GM19372 (cell line): ENCODE measurements around the gene MYCN.
"Not testable (repeated sequence)": the region's sequence is repeated elsewhere in the genome, so short reads cannot be mapped to it uniquely, and the experiment has no call there.

Experiments used
- ATAC-seq: cut with Tn5 transposase; IDR thresholded peaks from one replicate; pipeline ENCODE4 v1.9.1; 2021; ENCODE audit warnings: mild to moderate bottlenecking, low read depth, moderate library complexity; ENCODE audit not compliant: unreplicated experiment

MYCN gene

GRCh38 chr2:15956751-15957736, 16.7 kb downstream of the MYCN start:
- ATAC-seq, result no peak

- ATAC-seq, result no peak
Measured at GRCh38 chr2:15957881-15958713, 17.7 kb downstream of the MYCN start.

- no peak for ATAC-seq
Measured at GRCh38 chr2:15959331-15960153, 19.2 kb downstream of the MYCN start.

- ATAC-seq, result not testable (repeated sequence)
Measured at GRCh38 chr2:15960154-15960520, 19.8 kb downstream of the MYCN start.

- ATAC-seq, result not testable (repeated sequence)
Measured at GRCh38 chr2:15963109-15963976, 23.0 kb downstream of the MYCN start.

GRCh38 chr2:15963977-15964670, 23.8 kb downstream of the MYCN start:
- no peak for ATAC-seq

GRCh38 chr2:15964936-15965563, 24.7 kb downstream of the MYCN start:
- no peak for ATAC-seq

- no peak for ATAC-seq
Measured at GRCh38 chr2:15965564-15966019, 25.2 kb downstream of the MYCN start.

GRCh38 chr2:15967415-15968279, 27.3 kb downstream of the MYCN start:
- no peak for ATAC-seq

- no peak for ATAC-seq
Measured at GRCh38 chr2:15968280-15969178, 28.2 kb downstream of the MYCN start.

- no peak for ATAC-seq
Measured at GRCh38 chr2:15969214-15969613, 28.9 kb downstream of the MYCN start.

GRCh38 chr2:15970701-15971100, 30.4 kb downstream of the MYCN start:
- no peak for ATAC-seq

- ATAC-seq, result no peak
Measured at GRCh38 chr2:15971351-15971750, 31.0 kb downstream of the MYCN start.

- no peak for ATAC-seq
Measured at GRCh38 chr2:15971831-15972522, 31.6 kb downstream of the MYCN start.

GRCh38 chr2:15973481-15974401, 33.4 kb downstream of the MYCN start:
- no peak for ATAC-seq
